Bone marrow (tissue), 2 donors: ENCODE measurements around the gene HSPA1L.
"Not testable (repeated sequence)": the region's sequence is repeated elsewhere in the genome, so short reads cannot be mapped to it uniquely, and the experiment has no call there.

Experiments used
- DNase-seq, 2 donors: peaks; one replicate each; lab custom pipeline; 2025; lab: John Stamatoyannopoulos, UW

HSPA1L gene

DNA sequence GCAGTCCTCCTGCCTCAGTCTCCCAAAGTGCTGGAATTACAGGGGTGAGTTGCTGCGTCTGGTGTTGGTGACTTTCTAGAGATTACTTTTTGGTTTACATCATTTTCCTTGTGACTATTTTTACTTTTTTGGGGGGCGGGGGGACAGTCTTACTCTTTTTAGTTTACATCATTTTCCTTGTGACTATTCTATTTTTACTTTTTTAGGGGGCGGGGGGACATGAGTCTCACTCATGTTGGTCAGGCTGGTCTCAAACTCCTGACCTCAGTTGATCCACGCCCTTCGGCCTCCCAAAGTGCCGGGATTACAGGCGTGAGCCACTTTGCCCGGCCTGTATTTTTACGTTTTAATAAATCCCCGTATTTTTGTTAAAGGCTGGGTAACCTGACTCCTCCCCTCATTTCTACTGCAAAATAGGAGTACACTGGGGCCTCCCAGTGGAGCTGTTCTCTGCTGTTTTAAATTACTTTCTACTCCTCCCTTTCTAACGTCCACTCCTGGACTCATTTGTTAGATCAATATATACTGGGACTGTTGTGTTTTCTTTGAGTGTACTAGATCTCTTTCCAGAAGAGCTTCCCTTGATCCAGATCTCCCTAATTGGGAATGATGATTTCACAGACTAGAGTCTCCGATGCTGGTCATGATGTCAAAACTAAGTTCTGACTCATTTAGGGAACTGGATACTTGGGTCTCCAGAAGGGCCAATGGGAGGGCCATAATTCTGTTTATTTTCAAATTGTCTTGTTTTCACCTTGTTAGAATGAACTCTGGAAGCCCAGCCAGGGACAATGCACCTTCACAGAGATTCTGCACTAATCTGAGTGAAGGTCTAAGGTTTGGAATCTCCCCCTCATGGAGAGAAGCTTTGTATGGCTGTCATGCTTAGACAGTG, 21.6 kb upstream of the HSPA1L start:
- DNase-seq = no peak

GRCh38 chr6:31836047-31836473, 21.0 kb upstream of the HSPA1L start:
- no peak for DNase-seq

- peak; percentile 80 to 84 for DNase-seq
Measured at GRCh38 chr6:31834367-31835250, 19.5 kb upstream of the HSPA1L start.

DNA sequence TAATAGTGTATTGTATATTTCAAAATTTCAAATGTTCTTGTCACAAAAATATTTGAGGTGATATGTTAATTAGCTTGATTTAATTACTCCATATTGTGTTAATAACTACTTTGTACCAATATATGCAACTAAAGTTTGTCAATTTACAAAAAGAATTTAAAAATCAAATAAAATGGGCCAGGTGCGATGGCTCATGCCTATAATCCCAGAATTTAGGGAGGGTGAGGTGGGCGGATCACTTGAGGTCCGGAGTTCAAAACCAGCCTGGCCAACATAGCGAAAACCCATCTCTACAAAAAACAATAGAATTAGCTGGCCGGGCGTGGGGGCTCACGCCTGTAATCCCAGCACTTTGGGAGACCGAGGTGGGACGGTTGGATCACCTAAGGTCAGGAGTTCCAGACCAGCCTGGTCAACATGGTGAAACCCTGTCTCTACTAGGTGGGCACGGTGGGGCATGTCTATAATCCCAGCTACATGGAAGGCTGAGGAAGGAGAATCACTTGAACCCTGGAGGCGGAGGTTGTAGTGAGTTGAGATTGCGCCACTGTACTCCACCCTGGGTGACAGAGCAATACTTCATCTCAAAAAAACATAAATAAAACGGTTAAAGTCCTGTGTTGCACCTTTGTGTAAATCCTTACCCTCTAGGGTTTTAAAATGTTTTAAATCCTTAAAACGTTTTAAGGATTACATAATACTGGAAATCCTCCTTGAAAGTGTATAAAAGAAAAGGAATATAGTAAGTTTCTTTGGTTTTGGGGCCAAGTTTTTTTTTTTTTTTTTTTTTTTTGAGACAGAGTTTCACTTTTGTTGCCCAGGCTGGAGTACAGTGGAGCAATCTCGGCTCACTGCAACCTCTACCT, 16.5 kb upstream of the HSPA1L start:
- DNase-seq = no peak

- DNase-seq = no peak
Measured at GRCh38 chr6:31830886-31831335, 15.8 kb upstream of the HSPA1L start.

DNA sequence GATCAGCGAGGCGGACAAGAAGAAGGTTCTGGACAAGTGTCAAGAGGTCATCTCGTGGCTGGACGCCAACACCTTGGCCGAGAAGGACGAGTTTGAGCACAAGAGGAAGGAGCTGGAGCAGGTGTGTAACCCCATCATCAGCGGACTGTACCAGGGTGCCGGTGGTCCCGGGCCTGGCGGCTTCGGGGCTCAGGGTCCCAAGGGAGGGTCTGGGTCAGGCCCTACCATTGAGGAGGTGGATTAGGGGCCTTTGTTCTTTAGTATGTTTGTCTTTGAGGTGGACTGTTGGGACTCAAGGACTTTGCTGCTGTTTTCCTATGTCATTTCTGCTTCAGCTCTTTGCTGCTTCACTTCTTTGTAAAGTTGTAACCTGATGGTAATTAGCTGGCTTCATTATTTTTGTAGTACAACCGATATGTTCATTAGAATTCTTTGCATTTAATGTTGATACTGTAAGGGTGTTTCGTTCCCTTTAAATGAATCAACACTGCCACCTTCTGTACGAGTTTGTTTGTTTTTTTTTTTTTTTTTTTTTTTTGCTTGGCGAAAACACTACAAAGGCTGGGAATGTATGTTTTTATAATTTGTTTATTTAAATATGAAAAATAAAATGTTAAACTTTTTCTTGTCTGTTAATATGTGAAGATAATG, 14.7 kb upstream of the HSPA1L start:
- peak in 1 of 2 donors; percentile 54 for DNase-seq

DNA sequence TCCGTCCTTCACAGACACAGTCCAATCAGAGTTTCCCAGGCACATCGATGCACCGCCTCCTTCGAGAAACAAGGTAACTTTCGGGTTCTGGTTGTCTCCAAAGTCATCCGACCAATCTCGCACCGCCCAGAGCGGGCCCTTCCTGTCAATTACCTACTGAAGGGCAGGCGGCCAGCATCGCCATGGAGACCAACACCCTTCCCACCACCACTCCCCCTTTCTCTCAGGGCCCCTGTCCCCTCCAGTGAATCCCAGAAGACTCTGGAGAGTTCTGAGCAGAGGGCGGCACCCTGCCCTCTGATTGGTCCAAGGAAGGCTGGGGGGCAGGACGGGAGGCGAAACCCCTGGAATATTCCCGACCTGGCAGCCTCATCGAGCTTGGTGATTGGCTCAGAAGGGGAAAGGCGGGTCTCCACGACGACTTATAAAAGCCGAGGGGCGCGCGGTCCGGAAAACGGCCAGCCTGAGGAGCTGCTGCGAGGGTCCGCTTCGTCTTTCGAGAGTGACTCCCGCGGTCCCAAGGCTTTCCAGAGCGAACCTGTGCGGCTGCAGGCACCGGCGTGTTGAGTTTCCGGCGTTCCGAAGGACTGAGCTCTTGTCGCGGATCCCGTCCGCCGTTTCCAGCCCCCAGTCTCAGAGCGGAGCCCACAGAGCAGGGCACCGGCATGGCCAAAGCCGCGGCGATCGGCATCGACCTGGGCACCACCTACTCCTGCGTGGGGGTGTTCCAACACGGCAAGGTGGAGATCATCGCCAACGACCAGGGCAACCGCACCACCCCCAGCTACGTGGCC, 12.4 kb upstream of the HSPA1L start, which contains the start of gene HSPA1B:
Gene HSPA1B (plus strand): TSS at position 453 of the 794 bp plus-strand sequence. CDS start 213 bp downstream, at position 666.
- DNase-seq = peak; percentile 99 to 100

DNA sequence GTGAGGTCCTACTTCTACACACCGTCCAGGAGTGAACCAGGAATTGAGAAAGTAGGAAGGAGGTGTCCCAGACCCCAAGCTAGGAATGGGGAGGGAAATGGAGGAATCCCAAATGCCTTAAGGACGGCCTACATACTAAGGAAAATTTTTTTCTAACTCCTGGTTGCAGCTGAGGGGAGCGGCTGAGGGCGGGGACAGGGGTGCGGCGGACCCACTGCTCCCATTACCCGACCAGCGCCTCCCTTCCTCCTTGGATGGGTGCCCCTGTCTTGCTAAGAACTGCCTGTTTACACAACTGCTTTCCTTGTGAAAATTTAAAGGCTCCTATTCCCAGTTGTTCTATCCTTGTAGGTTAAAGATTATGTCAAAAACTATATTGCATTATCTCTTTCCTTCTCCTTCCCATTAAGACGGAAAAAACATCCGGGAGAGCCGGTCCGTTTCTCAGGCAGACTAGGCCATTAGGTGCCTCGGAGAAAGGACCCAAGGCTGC, 11.8 kb upstream of the HSPA1L start:
- DNase-seq = no peak

GRCh38 chr6:31825553-31825952, 10.5 kb upstream of the HSPA1L start:
- no peak for DNase-seq

- peak in 1 of 2 donors; percentile 5 for DNase-seq
Measured at GRCh38 chr6:31823592-31824196, 8.6 kb upstream of the HSPA1L start.

GRCh38 chr6:31822036-31822821, 7.1 kb upstream of the HSPA1L start:
- peak; percentile 63 to 92 for DNase-seq

DNA sequence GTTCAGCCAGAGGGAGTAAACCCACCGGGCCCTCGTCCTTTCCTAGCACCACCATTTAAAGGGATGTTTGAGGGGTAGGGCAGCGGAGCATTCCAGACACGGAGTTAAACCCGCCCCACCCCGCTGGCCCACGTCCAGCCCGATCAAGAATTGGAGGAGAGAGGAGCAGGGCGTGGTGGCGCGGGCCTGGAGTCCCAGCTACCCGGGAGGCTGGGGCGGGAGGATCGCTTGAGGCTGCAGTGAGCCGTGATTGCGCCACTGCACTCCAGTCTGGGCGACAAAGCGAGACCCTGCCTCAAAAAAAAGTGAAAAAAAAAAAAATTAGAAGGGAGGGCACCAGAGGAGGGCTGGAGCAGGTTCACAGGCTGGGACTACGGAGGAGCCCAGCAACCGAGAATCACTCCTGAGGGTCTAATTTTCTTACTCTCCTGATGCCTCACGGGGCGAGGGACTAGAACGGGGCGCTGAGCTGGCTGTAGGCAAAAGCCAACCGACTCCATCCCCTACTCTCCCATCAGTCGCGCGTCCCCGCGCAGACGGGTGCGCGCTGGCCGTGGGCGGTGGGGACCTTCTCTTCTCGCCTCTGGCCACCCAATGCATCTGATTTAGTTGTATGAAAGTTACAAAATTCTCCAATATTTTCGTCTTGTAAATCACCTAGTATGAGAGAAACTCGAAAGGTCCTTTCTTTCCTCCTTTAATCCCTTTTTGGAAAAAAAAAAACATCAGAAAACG, 6.4 kb upstream of the HSPA1L start:
- DNase-seq = peak in 1 of 2 donors; percentile 57

DNA sequence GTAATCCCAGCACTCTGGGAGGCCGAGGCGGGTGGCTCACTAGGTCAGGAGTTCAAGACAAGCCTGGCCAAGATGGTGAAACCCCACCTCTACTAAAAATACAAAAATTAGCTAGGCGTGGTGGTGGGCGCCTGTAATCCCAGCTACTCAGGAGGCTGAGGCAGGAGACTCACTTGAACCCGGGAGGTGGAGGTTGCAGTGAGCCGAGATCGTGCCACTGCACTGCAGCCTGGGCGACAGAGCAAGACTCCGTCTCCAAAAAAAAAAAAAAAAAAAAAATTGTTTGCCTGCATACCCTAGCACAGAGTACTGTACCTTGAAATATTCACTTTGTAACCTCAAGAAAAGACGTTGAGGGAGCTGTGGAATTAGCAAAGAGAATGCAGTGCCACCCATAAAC, 5.3 kb upstream of the HSPA1L start:
- DNase-seq = not testable (repeated sequence)

DNA sequence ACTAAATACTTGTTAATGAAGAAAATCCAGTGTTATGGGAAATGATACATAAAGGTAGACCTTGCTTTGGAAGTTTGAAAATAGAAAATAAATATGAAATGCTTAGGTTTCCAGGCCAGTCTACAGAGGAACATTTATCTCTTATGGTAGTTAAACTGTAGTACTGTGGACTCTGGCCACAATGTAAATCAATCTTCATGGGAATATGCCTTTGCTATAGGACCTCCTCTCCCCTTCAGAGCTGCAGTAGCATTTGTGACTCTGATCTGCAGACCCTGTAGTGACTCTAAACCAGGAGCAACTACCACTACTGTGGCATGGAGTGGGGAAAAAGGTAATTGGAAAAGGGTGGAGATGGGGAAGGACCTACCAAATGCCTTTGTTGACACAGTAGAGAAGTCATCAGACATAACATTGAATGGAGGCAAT, 4.8 kb upstream of the HSPA1L start:
- DNase-seq = no peak

GRCh38 chr6:31817929-31818511, 2.9 kb upstream of the HSPA1L start:
- not testable (repeated sequence) for DNase-seq

DNA sequence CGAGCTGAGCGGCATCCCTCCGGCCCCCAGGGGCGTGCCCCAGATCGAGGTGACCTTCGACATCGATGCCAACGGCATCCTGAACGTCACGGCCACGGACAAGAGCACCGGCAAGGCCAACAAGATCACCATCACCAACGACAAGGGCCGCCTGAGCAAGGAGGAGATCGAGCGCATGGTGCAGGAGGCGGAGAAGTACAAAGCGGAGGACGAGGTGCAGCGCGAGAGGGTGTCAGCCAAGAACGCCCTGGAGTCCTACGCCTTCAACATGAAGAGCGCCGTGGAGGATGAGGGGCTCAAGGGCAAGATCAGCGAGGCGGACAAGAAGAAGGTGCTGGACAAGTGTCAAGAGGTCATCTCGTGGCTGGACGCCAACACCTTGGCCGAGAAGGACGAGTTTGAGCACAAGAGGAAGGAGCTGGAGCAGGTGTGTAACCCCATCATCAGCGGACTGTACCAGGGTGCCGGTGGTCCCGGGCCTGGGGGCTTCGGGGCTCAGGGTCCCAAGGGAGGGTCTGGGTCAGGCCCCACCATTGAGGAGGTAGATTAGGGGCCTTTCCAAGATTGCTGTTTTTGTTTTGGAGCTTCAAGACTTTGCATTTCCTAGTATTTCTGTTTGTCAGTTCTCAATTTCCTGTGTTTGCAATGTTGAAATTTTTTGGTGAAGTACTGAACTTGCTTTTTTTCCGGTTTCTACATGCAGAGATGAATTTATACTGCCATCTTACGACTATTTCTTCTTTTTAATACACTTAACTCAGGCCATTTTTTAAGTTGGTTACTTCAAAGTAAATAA, 2.2 kb upstream of the HSPA1L start:
- DNase-seq = peak in 1 of 2 donors; percentile 7

DNA sequence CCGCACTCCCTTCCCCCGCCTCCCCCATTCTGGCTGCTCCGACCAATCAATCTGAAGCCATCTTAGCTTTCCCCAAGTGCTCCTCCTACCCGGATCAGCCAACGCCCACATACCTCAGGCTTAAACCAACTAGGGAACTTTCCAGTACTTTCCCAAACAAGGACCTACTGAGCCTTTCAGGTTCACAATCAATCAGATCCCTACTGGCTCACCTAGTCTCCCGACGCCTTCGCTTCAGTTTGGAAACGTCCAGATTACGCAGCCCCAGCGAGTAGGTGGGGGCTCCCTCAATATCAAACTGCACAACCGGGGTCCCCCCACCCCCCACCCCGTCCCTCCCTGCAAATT, 432 bp downstream of the HSPA1L start:
- DNase-seq = peak; percentile 74 to 80
